ENCODE measurements around the gene NFATC1. TPM values are rescaled to one million over a fixed set of nuclear protein-coding genes. Genes with fewer than 3 reads are reported as not detected.

Gene NFATC1
- polyA plus RNA-seq, 1 experiment = 0.73 TPM

GRCh38 chr18:79422022-79422782 is 26.5 kb downstream of the NFATC1 start:
- DNase-seq (ENCODE audit: low read depth, low spot score) = no peak
- CTCF ChIA-PET = no interaction called here

GRCh38 chr18:79422783-79423165 is 27.0 kb downstream of the NFATC1 start:
- POLR2A ChIA-PET = no interaction called here
- no peak overlapping the region for H3K4me3 ChIP-seq (ENCODE audit: low read depth, low read length)
- CTCF ChIA-PET = no interaction called here
- peaks cover 10% of the 10 kb centered on the region; the same call in 1 of the 2 replicates for H3K9me3 ChIP-seq (ENCODE audit: control insufficient read depth, insufficient read depth, low read length)
- no peak for TF ChIP-seq CTCF (IDR thresholded peaks at IDR 0.05; ENCODE audit: low read depth, low read length)
- no peak for DNase-seq (ENCODE audit: low read depth, low spot score)
- no peaks in the 10 kb centered on the region for H3K27me3 ChIP-seq (ENCODE audit: control insufficient read depth, insufficient read depth, low read length)
- no peak overlapping the region for H3K27ac ChIP-seq (ENCODE audit: low read depth, low read length)

More at GRCh38 chr18:79422022-79422782, 26.5 kb downstream of the NFATC1 start:
- POLR2A ChIA-PET = no interaction called here
- H3K9me3 ChIP-seq (ENCODE audit: control insufficient read depth, insufficient read depth, low read length) = peaks cover 10% of the 10 kb centered on the region; the same call in 1 of the 2 replicates
- H3K27me3 ChIP-seq (ENCODE audit: control insufficient read depth, insufficient read depth, low read length) = no peaks in the 10 kb centered on the region
- no peak for TF ChIP-seq CTCF (IDR thresholded peaks at IDR 0.05; ENCODE audit: low read depth, low read length)
- no peak overlapping the region for H3K4me3 ChIP-seq (ENCODE audit: low read depth, low read length)
- no peak overlapping the region for H3K27ac ChIP-seq (ENCODE audit: low read depth, low read length)

GRCh38 chr18:79423211-79424007 is 27.7 kb downstream of the NFATC1 start:
- Histone ChIP-seq H3K9me3 (ENCODE audit: control insufficient read depth, insufficient read depth, low read length) (peaks cover 10% of the 10 kb centered on the region; the same call in 1 of the 2 replicates), H3K27ac (ENCODE audit: low read depth, low read length) (no peak overlapping the region), H3K27me3 (ENCODE audit: control insufficient read depth, insufficient read depth, low read length) (no peaks in the 10 kb centered on the region), H3K4me3 (ENCODE audit: low read depth, low read length) (no peak overlapping the region)
- POLR2A ChIA-PET = no interaction called here
- TF ChIP-seq CTCF (IDR thresholded peaks at IDR 0.05; ENCODE audit: low read depth, low read length) = no peak
- no peak for DNase-seq (ENCODE audit: low read depth, low spot score)
- CTCF ChIA-PET = no interaction called here

GRCh38 chr18:79424008-79424565 is 28.4 kb downstream of the NFATC1 start:
- DNase-seq (ENCODE audit: low read depth, low spot score) = no peak
- no peaks in the 10 kb centered on the region for H3K27me3 ChIP-seq (ENCODE audit: control insufficient read depth, insufficient read depth, low read length)
- TF ChIP-seq CTCF (IDR thresholded peaks at IDR 0.05; ENCODE audit: low read depth, low read length) = no peak
- ChIA-PET CTCF (no interaction called here), POLR2A (no interaction called here)
- no peak overlapping the region for H3K27ac ChIP-seq (ENCODE audit: low read depth, low read length)
- H3K4me3 ChIP-seq (ENCODE audit: low read depth, low read length) = no peak overlapping the region
- H3K9me3 ChIP-seq (ENCODE audit: control insufficient read depth, insufficient read depth, low read length) = peaks cover 10% of the 10 kb centered on the region; the same call in 1 of the 2 replicates
